ENCODE results near the gene PPP2R2B. TPM values are rescaled to one million over a fixed set of nuclear protein-coding genes. Genes with fewer than 3 reads are reported as not detected.

The PPP2R2B gene
- total and polyA plus RNA-seq, 7 donors: 0.03 to 0.71 (median 0.11) TPM; not detected in 1

- intact Hi-C loops (cut with DNase I): no loop called here
- no peaks in the 10 kb centered on the region for H3K4me1 ChIP-seq
- no peaks in the 10 kb centered on the region for H3K36me3 ChIP-seq (ENCODE audit: insufficient read depth in 1 of 2, low read depth in 1 of 2)
- no peak for DNase-seq
- no peak overlapping the region for H3K4me3 ChIP-seq
- no peak for ATAC-seq
- no peak for TF ChIP-seq CTCF (IDR thresholded peaks at IDR 0.05)
- WGBS, 3 donors: 13 to 16% (median 14%) methylated on average over 1 of the region's 1 CpG
- peaks cover 0 to 3% (median 0%) of the 10 kb centered on the region in 3 donors for H3K27me3 ChIP-seq (ENCODE audit: insufficient read depth in 3 of 3, low read length in 2 of 3)
- no peaks in the 10 kb centered on the region for H3K9me3 ChIP-seq
- no peak overlapping the region for H3K27ac ChIP-seq
These were observed 81.6 kb downstream of the PPP2R2B start for GRCh38 chr5:146796911-146797310.

DNA sequence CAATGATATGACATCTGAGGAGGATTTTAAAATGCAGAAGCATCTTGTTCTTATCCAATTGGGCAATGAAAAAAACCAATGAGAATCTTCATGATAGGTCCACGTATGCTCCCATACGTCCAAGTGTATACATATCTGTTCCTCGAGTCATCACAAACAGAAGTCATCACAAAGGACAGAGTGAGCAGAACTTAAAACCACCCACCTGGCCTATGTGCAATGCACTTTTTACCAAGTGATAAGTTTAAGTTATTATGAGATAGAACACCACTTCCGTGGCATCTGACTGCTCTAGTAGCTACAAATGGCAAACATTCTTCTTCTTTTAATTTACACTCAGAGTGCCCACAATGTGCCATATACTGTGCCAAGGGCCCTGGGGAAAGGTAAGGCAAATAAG lies 82.4 kb downstream of the PPP2R2B start:
- Histone ChIP-seq H3K4me1 (no peaks in the 10 kb centered on the region), H3K27ac (no peak overlapping the region), H3K9me3 (no peaks in the 10 kb centered on the region), H3K36me3 (ENCODE audit: insufficient read depth in 1 of 2, low read depth in 1 of 2) (no peaks in the 10 kb centered on the region), H3K4me3 (no peak overlapping the region), H3K27me3 (ENCODE audit: insufficient read depth in 3 of 3, low read length in 2 of 3) (no peaks in the 10 kb centered on the region)
- DNase-seq: no peak
- ATAC-seq: no peak
- TF ChIP-seq CTCF (IDR thresholded peaks at IDR 0.05): no peak
- intact Hi-C loops (cut with DNase I): no loop called here
- WGBS, 3 donors: 76 to 86% (median 80%) methylated on average over 4 of the region's 4 CpGs

DNA sequence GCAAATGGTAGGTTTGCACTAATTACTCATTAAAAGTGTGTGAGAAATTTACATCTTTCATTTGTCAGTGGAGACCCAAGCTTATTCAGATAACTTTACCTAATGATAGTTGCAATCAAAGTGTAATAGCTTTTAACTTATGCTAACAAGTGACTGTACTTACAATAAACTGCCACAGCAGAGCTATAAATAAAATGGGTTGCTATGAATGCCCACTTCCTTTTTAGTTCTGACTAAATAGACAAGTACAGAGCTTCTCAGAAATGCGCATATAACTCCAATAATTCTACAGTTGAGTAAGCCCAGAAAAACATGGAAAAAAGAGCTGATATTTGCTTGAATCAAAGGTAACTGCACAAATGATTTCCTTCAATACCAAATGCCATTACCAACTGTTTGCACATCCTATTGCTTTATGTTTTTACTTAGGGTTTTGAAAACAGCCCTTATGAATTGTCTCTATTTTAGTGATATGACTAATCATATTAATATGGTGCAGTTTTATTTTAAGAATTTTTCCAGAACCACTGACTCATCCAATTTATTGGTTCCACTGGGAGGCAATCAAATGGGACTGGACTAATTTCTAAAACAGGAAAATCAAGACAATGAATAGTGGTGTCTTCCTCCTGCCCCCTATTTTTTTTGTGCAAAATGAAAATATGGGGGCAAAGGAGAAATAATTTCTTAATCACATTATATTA lies 84.1 kb downstream of the PPP2R2B start:
- no peak overlapping the region for H3K27ac ChIP-seq
- H3K27me3 ChIP-seq (ENCODE audit: insufficient read depth in 3 of 3, low read length in 2 of 3): peaks cover 0 to 1% (median 0%) of the 10 kb centered on the region in 3 donors
- H3K4me3 ChIP-seq: no peak overlapping the region
- TF ChIP-seq CTCF (IDR thresholded peaks at IDR 0.05): no peak
- no peak for DNase-seq
- no peaks in the 10 kb centered on the region for H3K4me1 ChIP-seq
- 64 to 85% (median 80%) methylated on average over 1 of the region's 1 CpG for WGBS, 3 donors
- no peaks in the 10 kb centered on the region for H3K36me3 ChIP-seq (ENCODE audit: insufficient read depth in 1 of 2, low read depth in 1 of 2)
- intact Hi-C loops (cut with DNase I): no loop called here
- ATAC-seq: no peak
- H3K9me3 ChIP-seq: no peaks in the 10 kb centered on the region

- intact Hi-C loops (cut with DNase I): no loop called here
- Histone ChIP-seq H3K27me3 (ENCODE audit: insufficient read depth in 3 of 3, low read length in 2 of 3) (peaks cover 0 to 1% (median 0%) of the 10 kb centered on the region in 3 donors), H3K36me3 (ENCODE audit: insufficient read depth in 1 of 2, low read depth in 1 of 2) (no peaks in the 10 kb centered on the region), H3K9me3 (no peaks in the 10 kb centered on the region), H3K4me1 (no peaks in the 10 kb centered on the region), H3K27ac (no peak overlapping the region), H3K4me3 (no peak overlapping the region)
- ATAC-seq (no peak), DNase-seq (no peak)
- no peak for TF ChIP-seq CTCF (IDR thresholded peaks at IDR 0.05)
- 39 to 49% (median 42%) methylated on average over 1 of the region's 1 CpG for WGBS, 3 donors
These were observed 84.8 kb downstream of the PPP2R2B start for GRCh38 chr5:146793709-146794108.

DNA sequence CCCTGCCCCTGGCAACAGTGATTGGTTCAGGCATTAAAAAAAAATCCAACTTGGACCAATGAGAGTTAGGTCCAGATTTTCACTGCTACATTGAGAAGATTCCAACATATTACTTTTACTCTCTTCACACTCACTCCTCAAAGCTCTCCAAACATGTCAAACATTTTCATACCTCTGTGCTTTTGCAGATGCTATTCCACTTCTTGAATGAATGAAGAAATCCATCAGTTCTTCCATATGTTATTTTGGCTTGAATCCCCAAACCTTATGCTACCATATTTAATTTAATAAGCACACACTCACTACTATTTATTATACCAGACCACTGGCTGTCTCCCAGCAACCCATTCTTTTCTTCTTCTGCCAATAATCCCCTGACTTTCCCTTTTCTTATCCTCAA lies 87.1 kb downstream of the PPP2R2B start:
- no peaks in the 10 kb centered on the region for H3K36me3 ChIP-seq (ENCODE audit: insufficient read depth in 1 of 2, low read depth in 1 of 2)
- TF ChIP-seq CTCF (IDR thresholded peaks at IDR 0.05): no peak
- H3K27ac ChIP-seq: no peak overlapping the region
- intact Hi-C loops (cut with DNase I): no loop called here
- no peak for ATAC-seq
- no peaks in the 10 kb centered on the region for H3K4me1 ChIP-seq
- no peaks in the 10 kb centered on the region for H3K9me3 ChIP-seq
- H3K27me3 ChIP-seq (ENCODE audit: insufficient read depth in 3 of 3, low read length in 2 of 3): peaks cover 0 to 1% (median 0%) of the 10 kb centered on the region in 3 donors
- no peak overlapping the region for H3K4me3 ChIP-seq
- no peak for DNase-seq
